Measurements from ENCODE around the gene RSU1.
A peak's percentile ranks its signal among the peaks of the same experiment; 100 is the strongest.

Gene RSU1

GRCh38 chr10:16585103-16585502 is 232.1 kb downstream of the RSU1 start:
- DNase-seq, result no peak

GRCh38 chr10:16583382-16583781 is 233.8 kb downstream of the RSU1 start:
- DNase-seq, result peak; percentile 8

- no peak for DNase-seq
Observed at GRCh38 chr10:16581202-16581601, 236.0 kb downstream of the RSU1 start.

- DNase-seq, result no peak
Observed at GRCh38 chr10:16570731-16571130, 246.5 kb downstream of the RSU1 start.

GRCh38 chr10:16566202-16566805 is 250.9 kb downstream of the RSU1 start:
- no peak for DNase-seq

GRCh38 chr10:16565604-16566003 is 251.6 kb downstream of the RSU1 start:
- DNase-seq, result no peak

- no peak for DNase-seq
Observed at GRCh38 chr10:16562891-16563290, 254.3 kb downstream of the RSU1 start.

GRCh38 chr10:16559236-16559773 is 257.9 kb downstream of the RSU1 start:
- no peak for DNase-seq

- DNase-seq, result no peak
Observed at GRCh38 chr10:16547973-16548372, 269.3 kb downstream of the RSU1 start.

GRCh38 chr10:16545116-16545736 is 272.0 kb downstream of the RSU1 start:
- DNase-seq, result no peak

- no peak for DNase-seq
Observed at GRCh38 chr10:16544591-16544990, 272.6 kb downstream of the RSU1 start.

GRCh38 chr10:16544099-16544498 is 273.1 kb downstream of the RSU1 start:
- DNase-seq, result no peak

Data from NCI-H2029 (cell line).